K562 (cell line): Measurements from ENCODE around the gene LIX1. TPM values are rescaled to one million over a fixed set of nuclear protein-coding genes. Genes with fewer than 3 reads are reported as not detected.

Source experiments
- ATAC-seq: fragments of 200-7000 bp; cut with Tn5 transposase; 3 replicates; pipeline ENCODE4 v1.9.1; 2020; ENCODE audit warnings: moderate library complexity
- BruUV-seq: library from RNA; stranded (reverse); fragments of 400-500 nt; replicated peaks from 2 replicates; lab custom pipeline; 2021; lab: Mats Ljungman, UMichigan
- CTCF ChIA-PET: fragments of 300-600 bp; formaldehyde crosslinking; extraction: SDS; loops from one replicate; lab custom pipeline; 2021; ENCODE audit warnings: low intra/inter-chr PET ratio; lab: Yijun Ruan, JAX
- POLR2A ChIA-PET: fragments of 300-600, 350-650 bp; sonication (Branson Sonifier 250); formaldehyde crosslinking; extraction: SDS; loops from one replicate; lab custom pipeline; 2021; ENCODE audit warnings: antibody characterized with exemption, inconsistent platforms; lab: Yijun Ruan, JAX
- DNase-seq, 4 experiments: peaks; one replicate each; pipeline versions ENCODE4 v3.0.0 to v3.0.0-alpha.2; 2011 to 2018; ENCODE audit warnings: low spot score in 3 of 4, mixed read lengths in 3 of 4; ENCODE audit errors: extremely low read depth in 1 of 4
- FAIRE-seq: peaks from 2 replicates; lab custom pipeline; 2011; peaks lifted over from hg19 to GRCh38; lab: Jason Lieb, UNC
- H2AFZ ChIP-seq: 2 replicates; pipeline ENCODE4 v1.6.0; 2011; ENCODE audit warnings: low read depth, low read length, control low read depth, inconsistent platforms
- H3K27ac ChIP-seq: fragments of 200-600 bp; 3 replicates; pipeline ENCODE4 v1.8.0; 2011; ENCODE audit warnings: low read depth, mild to moderate bottlenecking, control low read depth, inconsistent platforms, low read length, moderate library complexity, mixed read lengths; ENCODE audit errors: extremely low read depth
- H3K27me3 ChIP-seq, 2 experiments: fragments of 300-600 bp in 1 of 2; 2 replicates in 1 of 2; 3 replicates in 1 of 2; pipeline versions ENCODE4 v1.6.0 to v1.8.0; 2011; ENCODE audit warnings: inconsistent platforms in 2 of 2, low read length in 2 of 2, mild to moderate bottlenecking in 1 of 2, mixed read lengths in 1 of 2, moderate library complexity in 1 of 2; ENCODE audit not compliant: control insufficient read depth in 2 of 2, insufficient read depth in 2 of 2
- H3K36me3 ChIP-seq: fragments of 300-600 bp; 3 replicates; pipeline ENCODE4 v1.8.0; 2011; ENCODE audit warnings: mild to moderate bottlenecking, low read length, inconsistent platforms; ENCODE audit not compliant: control insufficient read depth, insufficient read depth
- H3K4me1 ChIP-seq, 2 experiments: fragments of 200-600 bp in 1 of 2; replicated peaks in 1 of 2; 2 replicates in 1 of 2; 3 replicates in 1 of 2; pipeline versions ENCODE4 v1.5.1 to v1.8.0; 2011; ENCODE audit warnings: inconsistent platforms in 2 of 2, low read length in 2 of 2, mild to moderate bottlenecking in 1 of 2, mixed read lengths in 1 of 2, moderate library complexity in 1 of 2; ENCODE audit not compliant: control insufficient read depth in 2 of 2, insufficient read depth in 2 of 2
- H3K4me2 ChIP-seq: 2 replicates; pipeline ENCODE4 v1.6.1; 2011; ENCODE audit warnings: low read length, control low read depth, inconsistent platforms, mixed read lengths; ENCODE audit not compliant: insufficient read depth
- H3K4me3 ChIP-seq: fragments of 200-600 bp; sonication (generic), shearing (Covaris generic); 2 replicates; pipeline ENCODE4 v1.5.1; 2016; ENCODE audit warnings: control low read depth, inconsistent platforms
- H3K79me2 ChIP-seq: fragments of 200-600 bp; 3 replicates; pipeline ENCODE4 v1.8.0; 2011; ENCODE audit warnings: low read length, inconsistent platforms; ENCODE audit not compliant: control insufficient read depth, insufficient read depth
- H3K9ac ChIP-seq, 2 experiments: 2 replicates each; pipeline versions ENCODE4 v1.6.0 to v1.6.1; 2011; ENCODE audit warnings: low read depth in 2 of 2, low read length in 2 of 2, control low read depth in 1 of 2, inconsistent platforms in 1 of 2, mild to moderate bottlenecking in 1 of 2, mixed read lengths in 1 of 2; ENCODE audit not compliant: insufficient read depth in 1 of 2
- H3K9me1 ChIP-seq: one replicate; pipeline ENCODE4 v1.6.0; 2011; ENCODE audit warnings: inconsistent platforms, mild to moderate bottlenecking, low read length, moderate library complexity; ENCODE audit not compliant: control insufficient read depth, insufficient read depth
- H3K9me3 ChIP-seq: replicated peaks from 2 replicates; pipeline ENCODE4 v1.5.1; 2011; ENCODE audit warnings: low read depth, low read length, inconsistent platforms; ENCODE audit not compliant: control insufficient read depth, insufficient read depth
- H4K20me1 ChIP-seq: replicated peaks from 2 replicates; pipeline ENCODE4 v1.6.1; 2011; ENCODE audit warnings: low read length, inconsistent platforms, mixed read lengths; ENCODE audit not compliant: control insufficient read depth, insufficient read depth
- ATF3 ChIP-seq, 2 experiments: fragments of 450-650 bp in 1 of 2; sonication (generic) in 1 of 2; formaldehyde crosslinking in 1 of 2; IDR thresholded peaks in 1 of 2; conservative IDR thresholded peaks in 1 of 2; 2 replicates each; pipeline versions ENCODE4 v1.6.1 to v1.8.1; 2016 to 2023; ENCODE audit warnings: mild to moderate bottlenecking in 2 of 2, moderate library complexity in 2 of 2, inconsistent platforms in 1 of 2, missing genetic modification reagents in 1 of 2
- BRF1 ChIP-seq: IDR thresholded peaks from 3 replicates; pipeline ENCODE4 v1.6.1; 2011; ENCODE audit warnings: borderline replicate concordance, mild to moderate bottlenecking; ENCODE audit not compliant: insufficient read length; ENCODE audit errors: extremely low read depth
- CBX5 ChIP-seq: IDR thresholded peaks from 2 replicates; pipeline ENCODE4 v1.6.1; 2014; ENCODE audit warnings: low read depth, borderline replicate concordance
- ESRRB ChIP-seq: fragments of 250-450 bp; sonication (Bioruptor Pico); IDR thresholded peaks from 2 replicates; pipeline ENCODE4 v1.5.0; 2020; ENCODE audit warnings: mild to moderate bottlenecking, moderate library complexity, borderline replicate concordance
- FOXA3 ChIP-seq, 2 experiments: fragments of 450-650 bp in 1 of 2; sonication (generic) in 1 of 2; formaldehyde crosslinking; IDR thresholded peaks in 1 of 2; conservative IDR thresholded peaks in 1 of 2; 2 replicates each; pipeline versions ENCODE4 v1.4.0 to v1.8.0; 2020 to 2022; ENCODE audit warnings: mild to moderate bottlenecking in 2 of 2, missing genetic modification reagents in 1 of 2
- NFXL1 ChIP-seq: fragments of 450-650 bp; formaldehyde crosslinking; IDR thresholded peaks from 2 replicates; pipeline ENCODE4 v1.4.0; 2021; ENCODE audit warnings: mild to moderate bottlenecking
- SP1 ChIP-seq: sonication (generic); formaldehyde crosslinking; IDR thresholded peaks from 2 replicates; pipeline ENCODE4 v1.8.1; 2022; ENCODE audit warnings: mild to moderate bottlenecking, missing genetic modification reagents
- TCF7L2 ChIP-seq: fragments of 150-350 bp; IDR thresholded peaks from 2 replicates; pipeline ENCODE4 v1.6.1; 2016; ENCODE audit warnings: low read depth, mild to moderate bottlenecking, low read length, moderate library complexity
- TSC22D4 ChIP-seq: fragments of 450-650 bp; IDR thresholded peaks from 2 replicates; pipeline ENCODE4 v1.6.1; 2016; ENCODE audit warnings: missing genetic modification characterization, missing biosample characterization, control low read depth
- ZBTB7A ChIP-seq: IDR thresholded peaks from 2 replicates; pipeline ENCODE4 v1.6.1; 2011; ENCODE audit warnings: low read depth, mild to moderate bottlenecking, low read length, moderate library complexity, borderline replicate concordance; ENCODE audit not compliant: control insufficient read depth
- ZNF407 ChIP-seq: fragments of 450-650 bp; IDR thresholded peaks from 2 replicates; pipeline ENCODE4 v1.6.1; 2016; ENCODE audit warnings: low read depth
- ZNF561 ChIP-seq: fragments of 450-650 bp; formaldehyde crosslinking; conservative IDR thresholded peaks from 2 replicates; pipeline ENCODE4 v1.4.0; 2020; ENCODE audit warnings: mild to moderate bottlenecking, moderate library complexity
- ZZZ3 ChIP-seq: fragments of 450-650 bp; IDR thresholded peaks from 2 replicates; pipeline ENCODE4 v1.6.1; 2016; ENCODE audit warnings: antibody characterized with exemption, mild to moderate bottlenecking, moderate library complexity
- WGBS: fragments of 100-300 bp; shearing (Covaris generic); methylation state at CpG from one replicate; pipeline ENCODE4 v1.1.6; 2016; ENCODE audit warnings: low coverage, mixed read lengths; ENCODE audit not compliant: insufficient coverage; ENCODE audit errors: missing lambda C conversion rate; 5-methylcytosine and 5-hydroxymethylcytosine counted together
- in situ Hi-C: fragments of 300-500 bp; cut with MboI; formaldehyde crosslinking; loops from 4 replicates; pipeline ENCODE4 v1.15.0; 2018; ENCODE audit warnings: inconsistent platforms, mixed read lengths
- intact Hi-C: fragments of 100-400 bp; cut with micrococcal nuclease; formaldehyde crosslinking; loops from 2 replicates; pipeline ENCODE4 v1.14.2; 2022
- polyA plus RNA-seq, 8 experiments: library from polyadenylated mRNA; depleted of rRNA in 4 of 8; stranded (reverse) in 5 of 8; unstranded in 3 of 8; fragments of >200 nt; fragmentation: Nextera tagmentation in 2 of 8; fragmentation: Illumina TruSeq in 1 of 8; extraction: Ambion mirVana in 2 of 8; extraction: Trizol in 1 of 8; gene quantifications; 2 replicates each; pipeline versions ENCODE4 v1.2.1 to v1.2.3, GENCODE V29; 2011 to 2014; ENCODE audit warnings: inconsistent platforms in 1 of 8, missing spikeins in 1 of 8
- total RNA-seq, 7 experiments: library from RNA; depleted of rRNA in 6 of 7; stranded (reverse); fragments of >200 nt in 6 of 7; fragmentation: Illumina TruSeq in 2 of 7; extraction: Trizol in 2 of 7; gene quantifications; 2 replicates each; pipeline versions ENCODE4 v1.2.1 to v1.2.3, GENCODE V29; 2011 to 2021; ENCODE audit warnings: low replicate concordance in 1 of 7

Gene LIX1
- total and polyA plus RNA-seq, 9 of the 15 experiments (the other 6 are each of a cell fraction or from before 2014, with no cell fraction given), result 0.01 to 0.18 TPM; not detected in 7

DNA sequence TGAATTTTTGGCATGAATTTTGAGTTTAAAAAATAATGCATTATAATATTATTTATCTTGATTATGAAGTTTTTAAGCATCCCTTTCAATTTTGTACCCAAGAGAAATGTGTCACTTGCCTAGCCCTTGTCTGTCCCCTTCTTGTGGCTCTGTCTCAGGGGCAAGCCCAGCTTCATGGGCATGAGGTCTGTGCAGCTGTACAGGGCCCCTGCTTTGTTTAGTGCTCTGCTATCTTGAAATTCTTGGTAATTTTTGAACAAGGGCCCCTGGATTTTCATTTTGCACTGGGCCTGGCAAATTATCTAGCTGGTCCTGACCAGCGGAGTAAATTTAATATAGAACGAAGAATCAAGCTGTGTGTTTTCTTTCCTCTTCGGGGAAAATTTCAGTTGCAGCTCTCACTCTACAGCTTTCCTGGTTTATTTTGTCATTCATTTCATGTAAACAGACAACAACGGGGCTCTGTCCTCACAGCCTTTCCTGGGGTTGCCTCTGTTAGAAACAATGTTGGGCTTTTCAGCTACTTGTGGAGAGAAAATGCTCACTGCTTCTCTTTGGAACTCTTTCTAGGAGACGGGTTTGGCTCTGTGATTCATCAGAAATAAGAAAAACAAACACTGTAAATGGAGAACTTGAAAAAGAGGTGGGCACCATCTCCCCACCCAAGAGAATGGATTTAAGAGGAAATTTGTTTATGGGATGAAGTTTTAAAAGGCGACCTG is 41.1 kb downstream of the LIX1 start:
- Histone ChIP-seq H3K4me3 (no peak overlapping the region), H3K4me1 (no peaks in the 10 kb centered on the region), H3K27me3 (no peaks in the 10 kb centered on the region), H3K36me3 (peaks cover 8% of the 10 kb centered on the region; the same call in 2 of the 3 replicates), H2AFZ (no peak overlapping the region), H3K27ac (no peak overlapping the region), H3K79me2 (no peaks in the 10 kb centered on the region), H3K9ac (no peak overlapping the region), H4K20me1 (0 out of 2 replicates have a peak, but pooled peaks cover 2% of the 10 kb centered on the region), H3K4me2 (no peak overlapping the region), H3K9me1 (no peaks in the 10 kb centered on the region), H3K9me3 (no peaks in the 10 kb centered on the region)
- no peak for FAIRE-seq
- no TSS peak for BruUV-seq
- ATAC-seq, result no peak
- intact Hi-C loops (no loop called here), in situ Hi-C loops (no loop called here)
- CTCF ChIA-PET, result no interaction called here
- TF ChIP-seq NFXL1 (no peak), ZNF561 (CRISPR knock-in tag) (no peak), FOXA3 (CRISPR knock-in tag; conservative IDR thresholded peaks at IDR 0.05 in 1 of 2, IDR thresholded peaks at IDR 0.05 in 1 of 2) (no peak), ESRRB (no peak), ATF3 (IDR thresholded peaks at IDR 0.05) (no peak), ATF3 (CRISPR knock-in tag; conservative IDR thresholded peaks at IDR 0.05) (no peak), TSC22D4 (tag) (no peak), BRF1 (no peak), ZZZ3 (no peak), ZBTB7A (no peak), ZNF407 (no peak), CBX5 (no peak), SP1 (CRISPR knock-in tag) (no peak), TCF7L2 (no peak)
- POLR2A ChIA-PET, result interaction anchor here (1.7 kb wide), 1 partner anchor 12 kb away, joined by 6 read pairs; no protein-coding TSS in a partner anchor
- no peak for DNase-seq
- WGBS, result 58% methylated on average over 3 of the region's 6 CpGs
